AG04449 (cell line): Measurements from ENCODE around the gene MAMLD1.

Experiments used
- CTCF ChIA-PET: fragments of 350-600 bp; formaldehyde crosslinking; extraction: SDS; loops from one replicate; lab custom pipeline; 2021; ENCODE audit warnings: antibody characterized with exemption; lab: Yijun Ruan, JAX
- POLR2A ChIA-PET: fragments of 400-600, 350-600 bp; formaldehyde crosslinking; extraction: SDS; loops from one replicate; lab custom pipeline; 2020; ENCODE audit warnings: antibody characterized with exemption, inconsistent platforms; lab: Yijun Ruan, JAX
- DNase-seq: peaks from one replicate; pipeline ENCODE4 v3.0.0-alpha.2; 2010; ENCODE audit warnings: low read depth, low spot score
- H3K4me3 ChIP-seq: 2 replicates; pipeline ENCODE4 v1.5.1; 2011; ENCODE audit warnings: low read depth, mild to moderate bottlenecking, control low read depth, low read length
- TF ChIP-seq, protein P1 (sequence below): IDR thresholded peaks from one replicate; pipeline ENCODE4 v1.5.1; 2011; ENCODE audit warnings: mild to moderate bottlenecking, moderate library complexity, low read length, control low read depth, inconsistent platforms; ENCODE audit not compliant: insufficient read depth; ENCODE audit errors: missing control alignments

MAMLD1 gene, protein sequence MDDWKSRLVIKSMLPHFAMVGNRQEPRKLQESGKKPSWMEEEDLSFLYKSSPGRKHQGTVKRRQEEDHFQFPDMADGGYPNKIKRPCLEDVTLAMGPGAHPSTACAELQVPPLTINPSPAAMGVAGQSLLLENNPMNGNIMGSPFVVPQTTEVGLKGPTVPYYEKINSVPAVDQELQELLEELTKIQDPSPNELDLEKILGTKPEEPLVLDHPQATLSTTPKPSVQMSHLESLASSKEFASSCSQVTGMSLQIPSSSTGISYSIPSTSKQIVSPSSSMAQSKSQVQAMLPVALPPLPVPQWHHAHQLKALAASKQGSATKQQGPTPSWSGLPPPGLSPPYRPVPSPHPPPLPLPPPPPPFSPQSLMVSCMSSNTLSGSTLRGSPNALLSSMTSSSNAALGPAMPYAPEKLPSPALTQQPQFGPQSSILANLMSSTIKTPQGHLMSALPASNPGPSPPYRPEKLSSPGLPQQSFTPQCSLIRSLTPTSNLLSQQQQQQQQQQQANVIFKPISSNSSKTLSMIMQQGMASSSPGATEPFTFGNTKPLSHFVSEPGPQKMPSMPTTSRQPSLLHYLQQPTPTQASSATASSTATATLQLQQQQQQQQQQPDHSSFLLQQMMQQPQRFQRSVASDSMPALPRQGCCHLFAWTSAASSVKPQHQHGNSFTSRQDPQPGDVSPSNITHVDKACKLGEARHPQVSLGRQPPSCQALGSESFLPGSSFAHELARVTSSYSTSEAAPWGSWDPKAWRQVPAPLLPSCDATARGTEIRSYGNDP

DNA sequence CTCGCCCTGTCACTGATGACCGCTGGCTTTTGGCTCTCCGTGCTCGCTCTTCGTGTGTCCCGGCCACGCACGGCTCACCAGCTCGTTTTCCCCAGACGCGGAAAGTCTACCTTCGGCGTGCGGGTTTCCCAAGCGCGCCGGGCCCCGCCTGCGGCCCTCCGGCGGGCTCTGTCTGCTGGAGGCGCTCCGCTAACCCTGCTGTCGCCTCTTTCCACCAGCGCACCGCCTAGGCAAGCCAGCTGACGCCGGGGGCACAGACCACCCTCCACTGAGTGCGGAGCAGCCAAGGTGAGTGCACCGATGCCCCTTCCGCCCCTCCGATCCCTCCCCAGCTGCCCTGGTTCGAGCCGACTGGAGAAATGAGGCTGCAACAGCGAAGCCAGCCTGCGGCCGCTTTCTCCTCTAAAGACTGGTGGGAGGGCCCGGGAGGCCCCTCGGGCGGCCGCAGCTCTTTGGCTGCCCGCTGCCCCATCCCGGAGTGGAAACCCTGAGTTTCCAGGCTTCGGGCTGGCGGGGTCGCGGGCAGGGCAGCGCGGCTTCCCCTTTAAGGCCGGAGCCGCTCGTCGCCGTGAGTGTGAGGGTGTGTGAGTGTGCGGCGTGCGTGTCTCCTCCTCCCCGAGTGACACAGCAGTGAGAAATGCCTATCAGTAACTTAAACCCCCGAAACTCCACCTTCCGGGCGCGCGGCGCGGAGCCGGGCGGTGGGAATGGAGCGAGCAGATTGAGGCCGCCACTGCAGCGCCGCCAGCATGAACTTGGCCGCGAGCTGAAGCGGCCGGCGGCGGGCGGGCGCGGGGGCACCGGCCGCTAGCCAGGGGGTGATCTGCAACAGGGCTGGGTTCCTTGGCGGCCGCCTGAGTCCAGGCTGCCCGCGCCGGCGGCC, at the start of gene MAMLD1:
Gene MAMLD1 (plus strand): TSS at position 719 of the 883 bp plus-strand sequence. CDS start 82,200 bp downstream, outside the sequence.
- TF ChIP-seq, protein P1, sequence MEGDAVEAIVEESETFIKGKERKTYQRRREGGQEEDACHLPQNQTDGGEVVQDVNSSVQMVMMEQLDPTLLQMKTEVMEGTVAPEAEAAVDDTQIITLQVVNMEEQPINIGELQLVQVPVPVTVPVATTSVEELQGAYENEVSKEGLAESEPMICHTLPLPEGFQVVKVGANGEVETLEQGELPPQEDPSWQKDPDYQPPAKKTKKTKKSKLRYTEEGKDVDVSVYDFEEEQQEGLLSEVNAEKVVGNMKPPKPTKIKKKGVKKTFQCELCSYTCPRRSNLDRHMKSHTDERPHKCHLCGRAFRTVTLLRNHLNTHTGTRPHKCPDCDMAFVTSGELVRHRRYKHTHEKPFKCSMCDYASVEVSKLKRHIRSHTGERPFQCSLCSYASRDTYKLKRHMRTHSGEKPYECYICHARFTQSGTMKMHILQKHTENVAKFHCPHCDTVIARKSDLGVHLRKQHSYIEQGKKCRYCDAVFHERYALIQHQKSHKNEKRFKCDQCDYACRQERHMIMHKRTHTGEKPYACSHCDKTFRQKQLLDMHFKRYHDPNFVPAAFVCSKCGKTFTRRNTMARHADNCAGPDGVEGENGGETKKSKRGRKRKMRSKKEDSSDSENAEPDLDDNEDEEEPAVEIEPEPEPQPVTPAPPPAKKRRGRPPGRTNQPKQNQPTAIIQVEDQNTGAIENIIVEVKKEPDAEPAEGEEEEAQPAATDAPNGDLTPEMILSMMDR, result peak; percentile 7
- ChIA-PET POLR2A (interaction anchor here (0.6 to 1.0 kb wide), 2 partner anchors 326 to 353 kb away, joined by 3 read pairs; no protein-coding TSS in a partner anchor), CTCF (interaction anchor here (0.8 to 3.0 kb wide), 12 partner anchors 9 to 412 kb away, joined by 3 to 13 read pairs (median 3); no protein-coding TSS in a partner anchor)
- peak within 1 kb of the TSS; percentile 70 for H3K4me3 ChIP-seq
- DNase-seq, result no peak

DNA sequence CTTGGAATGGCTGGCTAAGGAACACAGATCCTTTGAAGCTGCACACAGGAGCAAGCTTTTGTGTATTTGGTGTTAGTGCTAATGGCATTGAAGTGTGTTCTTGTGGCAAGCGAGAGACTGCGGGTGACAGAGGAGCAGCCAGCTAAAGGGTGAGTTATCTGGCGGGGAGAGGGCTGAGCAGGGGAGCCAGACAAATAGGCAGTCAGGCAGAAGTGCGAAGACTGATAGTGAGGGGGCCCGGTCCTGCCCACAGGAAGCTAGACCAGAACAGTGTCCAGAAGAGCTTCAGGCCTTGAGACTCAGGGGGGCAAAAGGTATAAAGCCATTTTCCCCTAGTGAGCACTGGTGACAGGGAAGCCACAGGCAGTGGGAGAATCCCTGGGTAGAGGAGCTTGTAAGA, 49.6 kb upstream of the MAMLD1 start:
- no peak overlapping the region for H3K4me3 ChIP-seq
- DNase-seq, result no peak
- ChIA-PET CTCF (no interaction called here), POLR2A (no interaction called here)
- TF ChIP-seq, protein P1, result no peak

DNA sequence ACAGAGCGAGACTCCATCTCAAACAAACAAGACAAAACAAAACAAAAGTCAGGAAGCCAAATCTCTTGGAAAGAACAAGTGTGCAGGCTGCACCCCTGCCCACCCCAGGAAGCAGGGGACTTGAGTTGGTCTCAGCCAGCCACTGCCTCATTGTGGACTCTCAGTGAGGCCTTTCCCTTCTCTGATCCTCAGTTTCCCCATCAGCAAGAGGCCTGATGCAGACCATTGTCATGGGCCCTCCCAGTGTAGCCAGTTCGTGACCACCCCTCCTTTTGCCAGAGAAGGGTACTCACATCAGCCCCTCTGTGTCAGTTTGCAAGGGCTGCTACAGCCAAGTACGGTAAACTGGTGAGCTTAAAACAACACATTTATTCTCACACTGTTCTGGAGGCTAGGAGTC, 48.9 kb upstream of the MAMLD1 start:
- no peak for DNase-seq
- ChIA-PET CTCF (no interaction called here), POLR2A (no interaction called here)
- TF ChIP-seq, protein P1, result no peak
- no peak overlapping the region for H3K4me3 ChIP-seq

DNA sequence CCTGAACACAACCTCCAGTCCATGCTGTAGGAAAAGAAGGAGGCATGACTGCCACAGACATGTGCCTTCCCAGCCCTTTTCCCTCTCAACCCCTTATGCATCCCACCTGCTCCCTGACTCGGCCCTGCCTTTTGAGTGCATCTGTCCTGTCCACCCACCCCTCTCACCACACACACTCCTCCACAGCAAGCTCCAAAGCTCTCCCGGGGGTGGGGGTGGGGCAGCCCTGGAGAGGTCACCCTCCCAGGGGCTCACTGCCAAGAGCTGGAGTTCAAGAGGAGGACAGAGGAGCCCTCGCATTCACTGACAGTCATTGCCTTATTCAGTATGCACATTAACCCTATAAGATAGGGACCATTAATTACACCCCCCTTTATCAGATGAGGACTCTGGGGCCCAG, 46.6 kb upstream of the MAMLD1 start:
- ChIA-PET CTCF (no interaction called here), POLR2A (no interaction called here)
- TF ChIP-seq, protein P1, result no peak
- no peak for DNase-seq
- H3K4me3 ChIP-seq, result no peak overlapping the region

DNA sequence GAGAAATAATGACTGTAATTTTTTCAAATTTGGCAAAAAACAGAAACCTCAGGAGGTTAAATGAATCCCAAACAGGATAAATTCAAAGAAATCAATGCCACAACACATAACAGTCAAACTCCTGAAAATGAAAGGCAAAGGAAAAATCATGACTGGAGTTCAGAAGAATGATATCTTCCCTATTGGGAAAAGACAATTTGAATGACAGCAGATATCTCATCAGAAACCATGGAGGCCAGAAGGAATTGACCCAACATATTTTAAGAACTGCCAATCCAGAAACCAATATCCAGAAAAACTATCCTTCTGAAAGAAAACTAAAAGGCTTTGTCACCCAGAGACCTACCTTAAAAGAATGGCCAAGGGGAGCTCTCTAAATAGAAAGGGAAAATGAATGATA, 40.1 kb upstream of the MAMLD1 start:
- ChIA-PET CTCF (no interaction called here), POLR2A (no interaction called here)
- TF ChIP-seq, protein P1, result no peak
- DNase-seq, result no peak
- H3K4me3 ChIP-seq, result no peak overlapping the region
